Spleen (tissue), 11 donors: ENCODE data around the gene RSAD1. TPM values are rescaled to one million over a fixed set of nuclear protein-coding genes. Genes with fewer than 3 reads are reported as not detected.

ENCODE experiments used
- DNase-seq: peaks from one replicate; pipeline ENCODE4 v3.0.0-alpha.2; 2020
- H3K27ac ChIP-seq, 8 donors: fragments of 200-600 bp; sonication (generic) in 7 of 8; 1 replicate in 4 of 8; 2 replicates in 4 of 8; pipeline versions ENCODE4 v1.5.0 to v1.8.0; 2016 to 2021; ENCODE audit warnings: inconsistent platforms in 4 of 8, mild to moderate bottlenecking in 4 of 8, moderate library complexity in 1 of 8
- H3K27me3 ChIP-seq, 7 donors: fragments of 200-600 bp; sonication (generic) in 6 of 7; replicated peaks in 1 of 7; 1 replicate in 4 of 7; 2 replicates in 3 of 7; pipeline versions ENCODE4 v1.5.0 to v1.8.0; 2016 to 2021; ENCODE audit warnings: inconsistent platforms in 3 of 7, mild to moderate bottlenecking in 1 of 7
- H3K36me3 ChIP-seq, 6 donors: fragments of 200-600 bp; sonication (generic) in 5 of 6; 1 replicate in 4 of 6; 2 replicates in 2 of 6; pipeline versions ENCODE4 v1.5.0 to v1.8.0; 2016 to 2021; ENCODE audit warnings: inconsistent platforms in 2 of 6
- H3K4me1 ChIP-seq, 6 donors: fragments of 200-600 bp; sonication (generic) in 5 of 6; 1 replicate in 3 of 6; 2 replicates in 3 of 6; pipeline versions ENCODE4 v1.5.0 to v1.8.0; 2016 to 2021; ENCODE audit warnings: inconsistent platforms in 3 of 6
- H3K4me3 ChIP-seq, 8 donors: fragments of 200-600 bp; sonication (generic) in 7 of 8; 1 replicate in 4 of 8; 2 replicates in 4 of 8; pipeline versions ENCODE4 v1.5.0 to v1.8.0; 2016 to 2021; ENCODE audit warnings: inconsistent platforms in 4 of 8, mild to moderate bottlenecking in 4 of 8, moderate library complexity in 2 of 8
- H3K9me3 ChIP-seq, 8 donors: fragments of 200-600 bp; sonication (generic) in 7 of 8; 1 replicate in 4 of 8; 2 replicates in 4 of 8; pipeline versions ENCODE4 v1.5.0 to v1.8.0; 2016 to 2021; ENCODE audit warnings: inconsistent platforms in 4 of 8
- POLR2A ChIP-seq, 3 donors: fragments of 450-650 bp; IDR thresholded peaks; one replicate each; pipeline ENCODE4 v1.5.1; 2017; ENCODE audit warnings: antibody characterized with exemption in 3 of 3, mild to moderate bottlenecking in 1 of 3
- POLR2AphosphoS5 ChIP-seq, 3 donors: sonication (generic); formaldehyde crosslinking; IDR thresholded peaks; one replicate each; pipeline ENCODE4 v1.5.1; 2017; ENCODE audit warnings: antibody characterized with exemption in 3 of 3
- WGBS, 5 donors: extraction: QIAGEN DNeasy Blood & Tissue Kit in 3 of 5; methylation state at CpG; one replicate each; pipeline versions ENCODE4 v1.1.5 to v1.1.7; 2013 to 2018; 5-methylcytosine and 5-hydroxymethylcytosine counted together
- intact Hi-C: fragments of 100-400 bp; cut with DNase I; formaldehyde crosslinking; loops from one replicate; pipeline ENCODE4 v1.15.0; 2023; ENCODE audit warnings: low total_unique reads
- polyA plus RNA-seq, 3 donors: library from polyadenylated mRNA; stranded (reverse); fragments of 200-250 nt; gene quantifications; one replicate each; pipeline ENCODE4 v1.2.1, GENCODE V29; 2013
- total RNA-seq, 7 donors: library from RNA; depleted of rRNA in 3 of 7; stranded (reverse); fragments of >200 nt in 3 of 7; fragmentation: NEBNext Ultra II Directional in 4 of 7; extraction: Animal tissue kit (Norgen Biotek cat#: 25700) in 4 of 7; gene quantifications; one replicate each; pipeline versions ENCODE4 v1.1.0 to v1.2.1, GENCODE V29; 2016 to 2021
- TF ChIP-seq, protein P1 (sequence below), 11 experiments: fragments of 200-600 bp in 7 of 11; fragments of 450-650 bp in 4 of 11; sonication (generic) in 4 of 11; IDR thresholded peaks in 8 of 11; conservative IDR thresholded peaks in 3 of 11; 1 replicate in 7 of 11; 2 replicates in 4 of 11; pipeline versions ENCODE4 v1.4.0 to v1.8.0; 2016 to 2021; ENCODE audit warnings: antibody characterized with exemption in 11 of 11, inconsistent platforms in 4 of 11, mild to moderate bottlenecking in 1 of 11
- donor health status: healthy with polysubstance abuse.
- donor health status: DM: no; HTN: no; CAD: no; lungs with moderate emphysema.
- donor health status: DM: no; HTN: no; CAD: no.
- donor health status: Bipolar disorder and iron deficiency.
- donor health status: healthy.
- donor health status: DM: no; HTN: no; CAD: no.
- donor health status: DM: yes; HTN: yes; CAD: no.

Gene RSAD1
- total and polyA plus RNA-seq, 10 donors: 24.1 to 56.2 (median 38.8) TPM

DNA sequence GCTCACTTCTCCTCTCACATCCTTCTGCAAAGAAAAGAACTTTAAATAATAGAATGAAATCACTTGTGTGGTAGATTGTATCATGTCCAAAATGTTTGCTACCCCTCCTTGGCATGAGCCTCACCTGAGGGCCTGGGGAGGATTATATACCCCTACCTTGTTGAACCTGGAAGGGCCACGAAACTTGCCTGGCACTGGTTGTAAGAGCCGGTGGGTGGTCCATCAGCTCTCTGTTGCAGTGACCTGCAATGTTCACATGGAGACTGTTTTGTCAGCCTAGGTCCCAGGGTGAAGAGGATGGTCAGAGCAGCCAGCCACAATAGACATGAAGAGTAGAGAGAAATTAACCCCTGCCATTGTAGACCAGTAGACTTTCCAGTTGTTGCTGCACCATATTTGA, 10.2 kb downstream of the RSAD1 start:
- Histone ChIP-seq H3K27me3 (no peaks in the 10 kb centered on the region), H3K27ac (no peak overlapping the region), H3K4me1 (no peaks in the 10 kb centered on the region), H3K36me3 (peaks cover 0 to 41% (median 21%) of the 10 kb centered on the region in 6 donors), H3K4me3 (no peak overlapping the region), H3K9me3 (no peaks in the 10 kb centered on the region)
- TF ChIP-seq POLR2AphosphoS5 (IDR thresholded peaks at IDR 0.05) (no peak), POLR2A (IDR thresholded peaks at IDR 0.05) (no peak)
- TF ChIP-seq, protein P1, sequence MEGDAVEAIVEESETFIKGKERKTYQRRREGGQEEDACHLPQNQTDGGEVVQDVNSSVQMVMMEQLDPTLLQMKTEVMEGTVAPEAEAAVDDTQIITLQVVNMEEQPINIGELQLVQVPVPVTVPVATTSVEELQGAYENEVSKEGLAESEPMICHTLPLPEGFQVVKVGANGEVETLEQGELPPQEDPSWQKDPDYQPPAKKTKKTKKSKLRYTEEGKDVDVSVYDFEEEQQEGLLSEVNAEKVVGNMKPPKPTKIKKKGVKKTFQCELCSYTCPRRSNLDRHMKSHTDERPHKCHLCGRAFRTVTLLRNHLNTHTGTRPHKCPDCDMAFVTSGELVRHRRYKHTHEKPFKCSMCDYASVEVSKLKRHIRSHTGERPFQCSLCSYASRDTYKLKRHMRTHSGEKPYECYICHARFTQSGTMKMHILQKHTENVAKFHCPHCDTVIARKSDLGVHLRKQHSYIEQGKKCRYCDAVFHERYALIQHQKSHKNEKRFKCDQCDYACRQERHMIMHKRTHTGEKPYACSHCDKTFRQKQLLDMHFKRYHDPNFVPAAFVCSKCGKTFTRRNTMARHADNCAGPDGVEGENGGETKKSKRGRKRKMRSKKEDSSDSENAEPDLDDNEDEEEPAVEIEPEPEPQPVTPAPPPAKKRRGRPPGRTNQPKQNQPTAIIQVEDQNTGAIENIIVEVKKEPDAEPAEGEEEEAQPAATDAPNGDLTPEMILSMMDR (IDR thresholded peaks at IDR 0.05 in 8 of 11, conservative IDR thresholded peaks at IDR 0.05 in 3 of 11): no peak
- intact Hi-C loops: no loop called here
- 80 to 95% (median 93%) methylated on average over 2 of the region's 2 CpGs for WGBS, 5 donors
- no peak for DNase-seq

DNA sequence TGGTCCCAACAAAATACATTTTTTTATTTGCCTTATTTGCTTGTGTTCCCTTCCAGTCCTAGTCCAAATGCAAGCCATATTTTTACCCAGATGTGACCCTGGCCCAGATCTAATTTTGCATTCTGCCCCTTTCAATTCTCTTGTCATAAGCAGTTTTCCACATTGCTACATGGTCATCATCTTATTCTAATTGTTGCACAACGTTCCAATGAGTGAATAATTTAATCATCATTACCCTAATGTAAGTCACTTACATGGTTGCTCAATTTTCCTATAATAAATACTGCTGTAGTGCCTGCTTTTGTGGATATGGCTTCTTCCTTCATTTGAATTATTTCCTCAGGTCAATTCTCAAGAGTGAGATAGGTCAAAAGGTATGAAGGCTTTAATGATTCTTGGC, 12.8 kb downstream of the RSAD1 start:
- Histone ChIP-seq H3K27ac (no peak overlapping the region), H3K27me3 (no peaks in the 10 kb centered on the region), H3K4me1 (no peaks in the 10 kb centered on the region), H3K9me3 (no peaks in the 10 kb centered on the region), H3K4me3 (no peak overlapping the region), H3K36me3 (peaks cover 0 to 15% (median 2%) of the 10 kb centered on the region in 6 donors)
- TF ChIP-seq, protein P1 (IDR thresholded peaks at IDR 0.05 in 8 of 11, conservative IDR thresholded peaks at IDR 0.05 in 3 of 11): no peak
- TF ChIP-seq POLR2AphosphoS5 (IDR thresholded peaks at IDR 0.05) (no peak), POLR2A (IDR thresholded peaks at IDR 0.05) (no peak)
- no peak for DNase-seq
- intact Hi-C loops: no loop called here
- WGBS, 5 donors: 44 to 66% (median 51%) methylated on average over 1 of the region's 1 CpG

GRCh38 chr17:50492214-50492613, 13.6 kb downstream of the RSAD1 start:
- intact Hi-C loops: no loop called here

DNA sequence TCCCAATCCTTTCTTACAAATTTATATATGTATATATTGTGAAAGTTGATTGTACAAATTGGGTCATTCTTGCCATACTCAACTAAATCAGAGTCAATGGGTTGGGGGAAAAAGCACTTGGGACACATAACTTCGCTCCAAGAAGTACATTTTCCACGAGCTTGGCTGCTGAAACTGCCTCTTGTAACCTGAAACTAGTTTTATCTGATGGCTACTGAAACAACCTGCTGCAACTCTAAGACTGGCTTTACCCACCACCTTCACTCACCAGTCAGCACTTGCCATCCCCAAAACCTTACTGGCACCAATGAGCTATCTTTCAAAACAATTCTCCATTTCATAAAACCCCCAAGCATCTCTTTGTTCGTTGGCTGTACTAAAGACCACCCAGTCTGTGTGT, 15.1 kb downstream of the RSAD1 start:
- no peaks in the 10 kb centered on the region for H3K4me1 ChIP-seq
- H3K4me3 ChIP-seq: no peak overlapping the region
- 65 to 81% (median 70%) methylated on average over 3 of the region's 3 CpGs for WGBS, 5 donors
- intact Hi-C loops: no loop called here
- H3K27me3 ChIP-seq: no peaks in the 10 kb centered on the region
- no peak for DNase-seq
- H3K36me3 ChIP-seq: no peaks in the 10 kb centered on the region
- no peaks in the 10 kb centered on the region for H3K9me3 ChIP-seq
- no peak for TF ChIP-seq POLR2A (IDR thresholded peaks at IDR 0.05)
- TF ChIP-seq, protein P1 (IDR thresholded peaks at IDR 0.05 in 8 of 11, conservative IDR thresholded peaks at IDR 0.05 in 3 of 11): no peak
- no peak for TF ChIP-seq POLR2AphosphoS5 (IDR thresholded peaks at IDR 0.05)
- no peak overlapping the region for H3K27ac ChIP-seq

More at GRCh38 chr17:50492214-50492613, 13.6 kb downstream of the RSAD1 start:
- Histone ChIP-seq H3K4me3 (no peak overlapping the region), H3K27me3 (no peaks in the 10 kb centered on the region), H3K27ac (no peak overlapping the region), H3K36me3 (peaks cover 0 to 8% (median 2%) of the 10 kb centered on the region in 6 donors), H3K9me3 (no peaks in the 10 kb centered on the region), H3K4me1 (no peaks in the 10 kb centered on the region)
- no peak for DNase-seq
- TF ChIP-seq POLR2AphosphoS5 (IDR thresholded peaks at IDR 0.05): no peak
- TF ChIP-seq POLR2A (IDR thresholded peaks at IDR 0.05): no peak
- TF ChIP-seq, protein P1 (IDR thresholded peaks at IDR 0.05 in 8 of 11, conservative IDR thresholded peaks at IDR 0.05 in 3 of 11): no peak
- WGBS, 5 donors: 85 to 93% (median 90%) methylated on average over 6 to 8 of the region's 8 CpGs
